ENCODE measurements around the gene RPE. TPM values are rescaled to one million over a fixed set of nuclear protein-coding genes. Genes with fewer than 3 reads are reported as not detected.

The RPE gene
- polyA plus RNA-seq, 3 donors from 2014 or later = 33.2 to 45.3 (median 34.0) TPM

DNA sequence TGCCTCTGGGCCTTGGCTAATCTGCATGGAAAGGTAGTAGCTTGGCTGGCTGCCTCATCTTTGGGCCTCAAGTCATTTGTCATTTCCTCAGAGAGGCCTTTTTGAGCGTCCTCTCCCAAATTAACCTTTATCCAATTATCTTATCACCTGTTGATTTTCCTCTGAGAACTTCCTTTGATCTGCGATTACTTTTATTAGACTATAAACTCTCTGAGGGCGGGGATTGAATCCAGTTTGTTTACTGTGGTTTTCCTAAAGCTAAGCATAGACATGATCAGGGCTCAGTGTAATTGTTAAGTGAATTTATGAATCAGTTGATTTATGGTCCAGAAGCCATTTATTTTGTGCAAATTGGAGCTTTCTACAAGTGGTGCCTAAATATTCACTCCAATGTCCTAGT, 7.5 kb downstream of the RPE start:
- H3K4me3 Mint-ChIP-seq = peak overlapping the region in 1 of 5 donors; percentile 18
- peaks cover 15 to 36% (median 25%) of the 10 kb centered on the region in 3 donors for H3K36me3 Mint-ChIP-seq
- H3K9me3 Mint-ChIP-seq = no peaks in the 10 kb centered on the region
- H3K27ac Mint-ChIP-seq = peak overlapping the region in 3 of 6 donors; percentile 3 to 60 (median 34)
- H3K27me3 Mint-ChIP-seq (ENCODE audit: low read depth in 3 of 3) = no peaks in the 10 kb centered on the region
- no peak for DNase-seq
- H3K4me1 Mint-ChIP-seq = peaks cover 81 to 91% of the 10 kb centered on the region in 2 donors

DNA sequence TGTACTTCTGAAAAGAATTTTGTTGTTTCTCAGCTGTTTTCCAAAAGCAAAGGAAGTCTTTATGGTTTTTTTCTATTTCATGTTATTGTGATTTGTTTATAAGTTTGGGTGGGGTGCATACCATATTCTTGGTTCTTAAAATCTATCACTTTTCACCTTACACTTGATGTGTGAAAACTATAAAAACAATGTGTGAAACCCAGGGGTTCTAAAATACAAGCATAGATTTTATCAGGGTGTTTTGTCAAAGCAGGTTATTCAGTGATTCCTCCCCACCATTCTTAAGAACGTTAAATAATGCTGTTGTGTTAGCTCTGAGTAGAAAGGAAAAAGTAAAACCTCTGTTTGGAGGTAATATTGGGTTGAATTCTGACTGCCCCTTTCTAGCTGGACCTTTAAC, 17.7 kb downstream of the RPE start:
- H3K9me3 Mint-ChIP-seq = no peaks in the 10 kb centered on the region
- peaks cover 56 to 83% (median 58%) of the 10 kb centered on the region in 3 donors for H3K36me3 Mint-ChIP-seq
- peak; percentile 36 to 40 (median 38) for DNase-seq
- H3K4me3 Mint-ChIP-seq = peak overlapping the region; percentile 66 to 83 (median 73)
- H3K27me3 Mint-ChIP-seq (ENCODE audit: low read depth in 3 of 3) = peaks cover 0 to 3% (median 0%) of the 10 kb centered on the region in 3 donors
- peak overlapping the region; percentile 53 to 89 (median 75) for H3K27ac Mint-ChIP-seq
- H3K4me1 Mint-ChIP-seq = peaks cover 59 to 78% of the 10 kb centered on the region in 2 donors

- Mint-ChIP-seq H3K4me1 (peaks cover 38 to 56% of the 10 kb centered on the region in 2 donors), H3K36me3 (peaks cover 43 to 67% (median 44%) of the 10 kb centered on the region in 3 donors), H3K27me3 (ENCODE audit: low read depth in 3 of 3) (peaks cover 0 to 3% (median 0%) of the 10 kb centered on the region in 3 donors), H3K27ac (peak overlapping the region in 4 of 6 donors; percentile 31 to 58 (median 36)), H3K9me3 (no peaks in the 10 kb centered on the region), H3K4me3 (no peak overlapping the region)
- DNase-seq = no peak
Observed at GRCh38 chr2:210022824-210023223, 20.4 kb downstream of the RPE start.

DNA sequence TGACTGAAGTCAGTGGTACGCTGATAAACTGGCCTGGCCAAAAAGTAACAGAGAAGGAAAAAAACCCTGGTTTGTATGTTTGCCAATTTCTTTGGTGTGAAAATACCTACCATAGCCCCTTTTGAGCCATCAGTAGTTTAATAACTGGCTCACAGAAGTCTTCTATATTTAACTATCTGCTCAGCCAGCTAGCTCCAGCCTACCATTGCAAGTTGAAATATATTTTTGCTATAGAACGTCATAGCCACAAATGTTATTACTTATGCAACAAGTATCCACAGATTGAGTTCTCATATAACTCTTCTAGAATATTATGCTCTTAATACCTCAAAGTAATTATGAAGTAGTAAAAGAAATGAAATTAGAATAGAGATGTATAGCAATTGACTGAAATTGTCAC, 25.2 kb downstream of the RPE start:
- H3K27ac Mint-ChIP-seq = no peak overlapping the region

DNA sequence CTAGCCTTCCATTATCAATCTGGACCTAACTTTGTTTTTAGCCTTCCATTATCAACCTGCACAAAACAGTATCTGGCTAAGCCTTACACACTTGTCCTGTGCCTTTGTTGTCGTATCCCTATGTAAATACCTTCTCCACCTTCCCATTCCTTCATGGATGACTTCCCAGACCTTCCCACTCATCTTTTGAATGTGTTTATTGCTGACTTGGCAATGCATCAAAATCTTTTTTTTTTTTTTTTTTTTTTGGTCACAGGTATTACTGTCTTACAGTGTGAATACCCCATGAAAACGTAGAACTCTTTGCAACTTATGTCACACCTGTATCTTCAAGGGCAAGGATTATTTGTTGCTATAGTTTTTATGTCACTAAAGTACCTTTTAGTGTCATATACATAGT, 25.7 kb downstream of the RPE start:
- Mint-ChIP-seq H3K36me3 (peaks cover 14 to 38% (median 15%) of the 10 kb centered on the region in 3 donors), H3K27ac (peak overlapping the region in 2 of 6 donors; percentile 27 to 34), H3K9me3 (no peaks in the 10 kb centered on the region), H3K4me1 (peaks cover 6 to 30% of the 10 kb centered on the region in 2 donors), H3K27me3 (ENCODE audit: low read depth in 3 of 3) (peaks cover 0 to 3% (median 1%) of the 10 kb centered on the region in 3 donors), H3K4me3 (no peak overlapping the region)
- DNase-seq = no peak

More for the DNA sequence above, 25.2 kb downstream of the RPE start:
- DNase-seq = no peak
- Mint-ChIP-seq H3K4me1 (peaks cover 12 to 30% of the 10 kb centered on the region in 2 donors), H3K36me3 (peaks cover 20 to 44% (median 20%) of the 10 kb centered on the region in 3 donors), H3K9me3 (no peaks in the 10 kb centered on the region), H3K27me3 (ENCODE audit: low read depth in 3 of 3) (peaks cover 0 to 4% (median under 1%) of the 10 kb centered on the region in 3 donors), H3K4me3 (no peak overlapping the region)

- DNase-seq = no peak
- Mint-ChIP-seq H3K27me3 (ENCODE audit: low read depth in 3 of 3) (peaks cover 0 to 4% (median 1%) of the 10 kb centered on the region in 3 donors), H3K4me3 (no peak overlapping the region), H3K4me1 (peaks cover 23 to 42% of the 10 kb centered on the region in 2 donors), H3K36me3 (peaks cover 0 to 9% (median 9%) of the 10 kb centered on the region in 3 donors), H3K27ac (peak overlapping the region in 3 of 6 donors; percentile 20 to 57 (median 41)), H3K9me3 (no peaks in the 10 kb centered on the region)
Observed at GRCh38 chr2:210034087-210034683, 31.7 kb downstream of the RPE start.

DNA sequence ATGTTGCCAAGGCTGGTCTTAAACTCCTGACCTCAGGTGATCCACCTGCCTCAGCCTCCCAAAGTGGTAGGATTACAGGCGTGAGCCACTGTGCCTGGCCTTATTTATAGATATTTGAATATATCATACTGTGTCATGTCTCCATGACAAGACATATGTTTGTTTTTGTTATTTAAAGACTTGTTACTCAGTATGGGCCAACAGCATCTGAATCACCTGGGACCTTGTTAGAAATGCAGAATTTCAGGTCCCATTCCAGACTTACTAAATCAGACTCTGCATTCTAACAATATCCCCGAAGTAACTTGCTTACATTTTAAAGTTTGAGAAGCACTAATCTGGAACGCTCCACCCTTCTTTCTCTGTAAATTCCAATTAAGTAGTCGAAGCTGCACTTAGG, 33.2 kb downstream of the RPE start:
- Mint-ChIP-seq H3K27ac (no peak overlapping the region), H3K9me3 (no peaks in the 10 kb centered on the region), H3K4me1 (peaks cover 23 to 42% of the 10 kb centered on the region in 2 donors), H3K27me3 (ENCODE audit: low read depth in 3 of 3) (peaks cover 0 to 1% (median 1%) of the 10 kb centered on the region in 3 donors), H3K36me3 (peaks cover 0 to 9% (median 6%) of the 10 kb centered on the region in 3 donors), H3K4me3 (no peak overlapping the region)
- DNase-seq = no peak

- peaks cover 19 to 28% of the 10 kb centered on the region in 2 donors for H3K4me1 Mint-ChIP-seq
- no peak overlapping the region for H3K27ac Mint-ChIP-seq
- peaks cover 0 to 1% (median 0%) of the 10 kb centered on the region in 3 donors for H3K27me3 Mint-ChIP-seq (ENCODE audit: low read depth in 3 of 3)
- H3K4me3 Mint-ChIP-seq = no peak overlapping the region
- no peak for DNase-seq
- peaks cover 2 to 10% (median 9%) of the 10 kb centered on the region in 3 donors for H3K36me3 Mint-ChIP-seq
- no peaks in the 10 kb centered on the region for H3K9me3 Mint-ChIP-seq
Observed at GRCh38 chr2:210038078-210038477, 35.6 kb downstream of the RPE start.

- DNase-seq = no peak
- H3K36me3 Mint-ChIP-seq = peaks cover 28 to 33% (median 28%) of the 10 kb centered on the region in 3 donors
- H3K27me3 Mint-ChIP-seq (ENCODE audit: low read depth in 3 of 3) = peaks cover 0 to 2% (median 0%) of the 10 kb centered on the region in 3 donors
- peaks cover 0 to 8% of the 10 kb centered on the region in 2 donors for H3K4me1 Mint-ChIP-seq
- H3K9me3 Mint-ChIP-seq = peaks cover 0 to 2% (median 0%) of the 10 kb centered on the region in 6 donors
- no peak overlapping the region for H3K4me3 Mint-ChIP-seq
- no peak overlapping the region for H3K27ac Mint-ChIP-seq
Observed at GRCh38 chr2:210046851-210047500, 44.5 kb downstream of the RPE start.

DNA sequence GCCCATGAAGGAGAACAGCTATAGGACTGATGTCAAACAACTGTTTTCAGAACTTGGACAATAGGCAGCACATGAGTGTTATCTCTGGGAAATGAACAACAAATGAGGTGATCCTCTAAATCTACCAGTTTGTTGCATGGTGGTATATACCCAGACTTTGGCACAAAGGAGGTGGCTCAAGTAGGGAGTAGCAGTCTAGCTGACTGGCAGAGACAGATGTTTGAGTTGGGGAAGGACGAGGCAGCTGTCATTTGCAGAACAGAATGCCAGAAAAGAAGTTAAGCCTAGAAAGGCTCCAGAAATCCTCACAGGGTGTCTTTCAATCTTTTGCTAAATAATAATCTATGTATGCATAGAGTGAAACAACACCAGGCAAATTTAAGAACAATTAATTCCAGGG, 47.4 kb downstream of the RPE start:
- Mint-ChIP-seq H3K36me3 (peaks cover 30 to 44% (median 37%) of the 10 kb centered on the region in 3 donors), H3K27ac (peak overlapping the region in 3 of 6 donors; percentile 20 to 59 (median 56)), H3K9me3 (peaks cover 0 to 6% (median 4%) of the 10 kb centered on the region in 6 donors), H3K4me1 (peaks cover 0 to 8% of the 10 kb centered on the region in 2 donors), H3K27me3 (ENCODE audit: low read depth in 3 of 3) (peaks cover 0 to 2% (median 0%) of the 10 kb centered on the region in 3 donors), H3K4me3 (no peak overlapping the region)
- no peak for DNase-seq

- H3K36me3 Mint-ChIP-seq = peaks cover 32 to 45% (median 36%) of the 10 kb centered on the region in 3 donors
- H3K27ac Mint-ChIP-seq = no peak overlapping the region
- peaks cover 0 to 8% of the 10 kb centered on the region in 2 donors for H3K4me1 Mint-ChIP-seq
- H3K27me3 Mint-ChIP-seq (ENCODE audit: low read depth in 3 of 3) = peaks cover 0 to 3% (median 0%) of the 10 kb centered on the region in 3 donors
- peaks cover 4 to 14% (median 7%) of the 10 kb centered on the region in 6 donors for H3K9me3 Mint-ChIP-seq
- DNase-seq = no peak
- H3K4me3 Mint-ChIP-seq = no peak overlapping the region
Observed at GRCh38 chr2:210050885-210051284, 48.4 kb downstream of the RPE start.

DNA sequence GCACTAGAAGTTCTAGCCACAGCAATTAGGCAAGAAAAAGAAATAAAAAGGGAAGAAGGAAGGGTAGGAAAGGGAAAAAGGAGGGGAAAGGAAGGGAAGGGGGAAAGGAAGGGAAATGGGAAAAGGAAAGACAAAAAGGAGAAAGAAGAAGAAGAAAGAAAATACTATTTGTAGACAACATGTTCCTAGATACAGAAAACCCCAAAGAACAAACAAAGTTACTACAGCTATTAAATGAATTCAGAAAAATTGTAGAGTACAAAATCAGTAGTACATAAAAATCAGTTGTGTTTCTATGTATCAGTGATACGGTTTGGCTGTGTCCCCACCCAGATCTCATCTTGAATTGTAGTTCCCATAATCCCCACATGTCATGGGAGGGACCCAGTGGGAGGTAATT, 52.3 kb downstream of the RPE start:
- no peak overlapping the region for H3K4me3 Mint-ChIP-seq
- peaks cover 0 to 3% (median 3%) of the 10 kb centered on the region in 3 donors for H3K27me3 Mint-ChIP-seq (ENCODE audit: low read depth in 3 of 3)
- H3K36me3 Mint-ChIP-seq = peaks cover 15 to 21% (median 20%) of the 10 kb centered on the region in 3 donors
- DNase-seq = no peak
- peaks cover 4 to 15% (median 9%) of the 10 kb centered on the region in 6 donors for H3K9me3 Mint-ChIP-seq
- peaks cover 0 to 6% of the 10 kb centered on the region in 2 donors for H3K4me1 Mint-ChIP-seq
- no peak overlapping the region for H3K27ac Mint-ChIP-seq

GRCh38 chr2:210055825-210056224, 53.4 kb downstream of the RPE start:
- H3K27ac Mint-ChIP-seq = no peak overlapping the region
- no peak for DNase-seq
- H3K4me1 Mint-ChIP-seq = no peaks in the 10 kb centered on the region
- H3K36me3 Mint-ChIP-seq = peaks cover 15 to 21% (median 20%) of the 10 kb centered on the region in 3 donors
- peaks cover 0 to 3% (median 3%) of the 10 kb centered on the region in 3 donors for H3K27me3 Mint-ChIP-seq (ENCODE audit: low read depth in 3 of 3)
- no peak overlapping the region for H3K4me3 Mint-ChIP-seq
- H3K9me3 Mint-ChIP-seq = peaks cover 4 to 15% (median 9%) of the 10 kb centered on the region in 6 donors

GRCh38 chr2:210063306-210063705, 60.9 kb downstream of the RPE start:
- no peak for DNase-seq
- Mint-ChIP-seq H3K36me3 (peaks cover 0 to 5% (median 0%) of the 10 kb centered on the region in 3 donors), H3K4me1 (peaks cover 0 to 1% of the 10 kb centered on the region in 2 donors), H3K9me3 (peaks cover 0 to 2% (median 0%) of the 10 kb centered on the region in 6 donors), H3K27ac (no peak overlapping the region), H3K4me3 (no peak overlapping the region), H3K27me3 (ENCODE audit: low read depth in 3 of 3) (peaks cover 0 to 4% (median 0%) of the 10 kb centered on the region in 3 donors)

Measured in immature natural killer cell (primary cell).